Trophoblast cell (in vitro differentiated cells and primary cell): ENCODE measurements around the gene FBXL17.
A peak's percentile ranks its signal among the peaks of the same experiment; 100 is the strongest.

Experiments
- DNase-seq, 2 donors: peaks; one replicate each; pipeline ENCODE4 v3.0.0-alpha.2; 2016
- H2AFZ ChIP-seq: 2 replicates; pipeline ENCODE4 v1.6.1; 2013; ENCODE audit warnings: low read length, moderate library complexity, mild to moderate bottlenecking; ENCODE audit not compliant: insufficient read depth, poor library complexity
- H2AK5ac ChIP-seq: 2 replicates; pipeline ENCODE4 v1.6.1; 2013; ENCODE audit warnings: mild to moderate bottlenecking, low read length
- H2BK120ac ChIP-seq: 2 replicates; pipeline ENCODE4 v1.6.1; 2013; ENCODE audit warnings: low read length, mild to moderate bottlenecking, moderate library complexity; ENCODE audit not compliant: insufficient read depth, poor library complexity
- H2BK12ac ChIP-seq: 2 replicates; pipeline ENCODE4 v1.6.1; 2013; ENCODE audit warnings: mild to moderate bottlenecking, low read length, moderate library complexity
- H2BK5ac ChIP-seq: 2 replicates; pipeline ENCODE4 v1.6.1; 2013; ENCODE audit warnings: low read length, low read depth, moderate library complexity, mild to moderate bottlenecking; ENCODE audit not compliant: poor library complexity
- H3K14ac ChIP-seq: 2 replicates; pipeline ENCODE4 v1.6.1; 2013; ENCODE audit warnings: mild to moderate bottlenecking, low read length
- H3K18ac ChIP-seq: 2 replicates; pipeline ENCODE4 v1.6.1; 2013; ENCODE audit warnings: mild to moderate bottlenecking, low read length
- H3K23ac ChIP-seq: 2 replicates; pipeline ENCODE4 v1.6.1; 2013; ENCODE audit warnings: low read length
- H3K27ac ChIP-seq: 2 replicates; pipeline ENCODE4 v1.5.1; 2013; ENCODE audit warnings: low read depth, mild to moderate bottlenecking, inconsistent platforms, low read length, moderate library complexity
- H3K27me3 ChIP-seq: 2 replicates; pipeline ENCODE4 v1.6.1; 2013; ENCODE audit warnings: inconsistent platforms, mild to moderate bottlenecking, low read length, moderate library complexity; ENCODE audit not compliant: insufficient read depth
- H3K36me3 ChIP-seq, 2 experiments: 1 replicate in 1 of 2; 2 replicates in 1 of 2; pipeline ENCODE4 v1.6.1; 2013; ENCODE audit warnings: low read length in 2 of 2, mild to moderate bottlenecking in 2 of 2, moderate library complexity in 1 of 2; ENCODE audit not compliant: insufficient read depth in 2 of 2, control insufficient read depth in 1 of 2
- H3K4ac ChIP-seq: 2 replicates; pipeline ENCODE4 v1.6.1; 2013; ENCODE audit warnings: low read depth, mild to moderate bottlenecking, low read length, moderate library complexity
- H3K4me1 ChIP-seq, 2 experiments: 1 replicate in 1 of 2; 2 replicates in 1 of 2; pipeline ENCODE4 v1.6.1; 2013; ENCODE audit warnings: low read length in 2 of 2, mild to moderate bottlenecking in 2 of 2, moderate library complexity in 1 of 2; ENCODE audit not compliant: insufficient read depth in 2 of 2, control insufficient read depth in 1 of 2
- H3K4me2 ChIP-seq: 2 replicates; pipeline ENCODE4 v1.6.1; 2013; ENCODE audit warnings: inconsistent platforms, mild to moderate bottlenecking, low read length, moderate library complexity
- H3K4me3 ChIP-seq: 2 replicates; pipeline ENCODE4 v1.5.1; 2013; ENCODE audit warnings: mild to moderate bottlenecking, low read depth, low read length, inconsistent platforms
- H3K79me1 ChIP-seq: one replicate; pipeline ENCODE4 v1.6.1; 2013; ENCODE audit warnings: low read length
- H3K79me2 ChIP-seq: 2 replicates; pipeline ENCODE4 v1.6.1; 2013; ENCODE audit warnings: low read length, mild to moderate bottlenecking; ENCODE audit not compliant: control insufficient read depth, insufficient read depth, poor library complexity
- H3K9ac ChIP-seq: 2 replicates; pipeline ENCODE4 v1.6.1; 2013; ENCODE audit warnings: mild to moderate bottlenecking, low read length
- H3K9me3 ChIP-seq: 2 replicates; pipeline ENCODE4 v1.6.1; 2013; ENCODE audit warnings: low read depth, mild to moderate bottlenecking, control low read depth, inconsistent platforms, low read length; ENCODE audit not compliant: insufficient read depth
- H4K12ac ChIP-seq: 2 replicates; pipeline ENCODE4 v1.6.1; 2013; ENCODE audit warnings: low read depth, mild to moderate bottlenecking, low read length, moderate library complexity
- H4K8ac ChIP-seq: 2 replicates; pipeline ENCODE4 v1.6.1; 2013; ENCODE audit warnings: low read depth, mild to moderate bottlenecking, low read length, moderate library complexity
- H4K91ac ChIP-seq: one replicate; pipeline ENCODE4 v1.6.1; 2013; ENCODE audit warnings: low read depth, mild to moderate bottlenecking, low read length, moderate library complexity
- WGBS: extraction: QIAGEN DNeasy Blood & Tissue Kit; methylation state at CpG from one replicate; pipeline ENCODE4 v1.1.7; 2013; ENCODE audit warnings: missing lambda C conversion rate; ENCODE audit not compliant: insufficient read length, insufficient coverage; ENCODE audit errors: extremely low coverage; 5-methylcytosine and 5-hydroxymethylcytosine counted together

FBXL17 gene

GRCh38 chr5:108061941-108062340 is 320.0 kb downstream of the FBXL17 start:
- H2AK5ac ChIP-seq = no peak overlapping the region
- no peak overlapping the region for H2BK12ac ChIP-seq
- H2AFZ ChIP-seq = no peak overlapping the region
- no peak overlapping the region for H3K4ac ChIP-seq
- no peaks in the 10 kb centered on the region for H3K9me3 ChIP-seq
- no peak overlapping the region for H3K4me2 ChIP-seq
- H3K79me1 ChIP-seq = no peaks in the 10 kb centered on the region
- DNase-seq = no peak
- no peak overlapping the region for H3K18ac ChIP-seq
- H3K4me1 ChIP-seq = no peaks in the 10 kb centered on the region
- H3K79me2 ChIP-seq = no peaks in the 10 kb centered on the region
- no peaks in the 10 kb centered on the region for H3K36me3 ChIP-seq
- no peak overlapping the region for H3K4me3 ChIP-seq
- H3K27ac ChIP-seq = no peak overlapping the region
- WGBS = no CpG with 5 or more reads among the region's 6 CpGs
- H2BK5ac ChIP-seq = no peak overlapping the region
- no peak overlapping the region for H2BK120ac ChIP-seq
- H4K12ac ChIP-seq = no peak overlapping the region
- no peak overlapping the region for H3K9ac ChIP-seq
- no peaks in the 10 kb centered on the region for H3K27me3 ChIP-seq
- no peak overlapping the region for H4K8ac ChIP-seq
- H3K14ac ChIP-seq = no peak overlapping the region
- no peak overlapping the region for H3K23ac ChIP-seq
- no peak overlapping the region for H4K91ac ChIP-seq

GRCh38 chr5:108060340-108060739 is 321.6 kb downstream of the FBXL17 start:
- Histone ChIP-seq H4K12ac (no peak overlapping the region), H2AFZ (no peak overlapping the region), H3K79me1 (no peaks in the 10 kb centered on the region), H3K27me3 (no peaks in the 10 kb centered on the region), H2BK5ac (no peak overlapping the region), H4K8ac (no peak overlapping the region), H3K36me3 (no peaks in the 10 kb centered on the region), H3K9ac (no peak overlapping the region), H4K91ac (no peak overlapping the region), H3K23ac (no peak overlapping the region), H3K79me2 (no peaks in the 10 kb centered on the region), H3K4me2 (no peak overlapping the region), H2BK12ac (no peak overlapping the region), H2AK5ac (no peak overlapping the region), H3K4me1 (no peaks in the 10 kb centered on the region), H3K4ac (no peak overlapping the region), H3K9me3 (no peaks in the 10 kb centered on the region), H3K18ac (no peak overlapping the region), H3K4me3 (no peak overlapping the region), H3K14ac (no peak overlapping the region), H2BK120ac (no peak overlapping the region), H3K27ac (no peak overlapping the region)
- DNase-seq = no peak

- no peak overlapping the region for H3K23ac ChIP-seq
- H3K9me3 ChIP-seq = no peaks in the 10 kb centered on the region
- no peak overlapping the region for H4K8ac ChIP-seq
- DNase-seq = peak in 1 of 2 donors; percentile 41
- no peaks in the 10 kb centered on the region for H3K27me3 ChIP-seq
- no peak overlapping the region for H3K4ac ChIP-seq
- no peak overlapping the region for H3K4me2 ChIP-seq
- no peak overlapping the region for H4K12ac ChIP-seq
- no peak overlapping the region for H4K91ac ChIP-seq
- H3K36me3 ChIP-seq = no peaks in the 10 kb centered on the region
- H3K9ac ChIP-seq = no peak overlapping the region
- H3K18ac ChIP-seq = no peak overlapping the region
- no peak overlapping the region for H3K27ac ChIP-seq
- no peak overlapping the region for H2BK5ac ChIP-seq
- no peak overlapping the region for H2BK12ac ChIP-seq
- H3K4me1 ChIP-seq = no peaks in the 10 kb centered on the region
- H3K14ac ChIP-seq = no peak overlapping the region
- WGBS = no CpG with 5 or more reads among the region's 3 CpGs
- no peak overlapping the region for H2BK120ac ChIP-seq
- H3K79me1 ChIP-seq = no peaks in the 10 kb centered on the region
- H3K4me3 ChIP-seq = no peak overlapping the region
- H2AK5ac ChIP-seq = no peak overlapping the region
- no peak overlapping the region for H2AFZ ChIP-seq
- no peaks in the 10 kb centered on the region for H3K79me2 ChIP-seq
Observed at GRCh38 chr5:108059334-108059733, 322.6 kb downstream of the FBXL17 start.

- no peak overlapping the region for H3K27ac ChIP-seq
- no peaks in the 10 kb centered on the region for H3K79me1 ChIP-seq
- H3K18ac ChIP-seq = no peak overlapping the region
- no peaks in the 10 kb centered on the region for H3K36me3 ChIP-seq
- H3K14ac ChIP-seq = no peak overlapping the region
- no peak overlapping the region for H2BK120ac ChIP-seq
- no peak overlapping the region for H2BK12ac ChIP-seq
- no peak overlapping the region for H4K91ac ChIP-seq
- no peak overlapping the region for H3K9ac ChIP-seq
- no peak for DNase-seq
- no peaks in the 10 kb centered on the region for H3K9me3 ChIP-seq
- H3K4me1 ChIP-seq = no peaks in the 10 kb centered on the region
- no peak overlapping the region for H3K4me2 ChIP-seq
- no peak overlapping the region for H3K4ac ChIP-seq
- no peak overlapping the region for H3K4me3 ChIP-seq
- no peak overlapping the region for H4K12ac ChIP-seq
- H4K8ac ChIP-seq = no peak overlapping the region
- no peak overlapping the region for H2AFZ ChIP-seq
- no peak overlapping the region for H2BK5ac ChIP-seq
- H3K23ac ChIP-seq = no peak overlapping the region
- H3K79me2 ChIP-seq = no peaks in the 10 kb centered on the region
- no peak overlapping the region for H2AK5ac ChIP-seq
- H3K27me3 ChIP-seq = no peaks in the 10 kb centered on the region
Observed at GRCh38 chr5:108054349-108054748, 327.5 kb downstream of the FBXL17 start.
